GM19238 (cell line): ENCODE results near the gene PFKFB3.

ENCODE experiments used
- DNase-seq: peaks from one replicate; pipeline ENCODE4 v3.0.0; 2011; ENCODE audit warnings: low spot score; ENCODE audit not compliant: insufficient read length

The PFKFB3 gene

GRCh38 chr10:6300106-6300783, 97.5 kb downstream of the PFKFB3 start:
- peak; percentile 37 for DNase-seq

- DNase-seq: no peak
Measured at GRCh38 chr10:6300784-6301460, 98.2 kb downstream of the PFKFB3 start.

GRCh38 chr10:6301488-6302075, 98.8 kb downstream of the PFKFB3 start:
- no peak for DNase-seq
